Keratinocyte (primary cell): ENCODE measurements around the gene ANKRD55. TPM values are rescaled to one million over a fixed set of nuclear protein-coding genes. Genes with fewer than 3 reads are reported as not detected.

Source experiments
- DNase-seq: peaks from one replicate; pipeline ENCODE4 v3.0.0-alpha.2; 2011; ENCODE audit warnings: low read depth, missing footprints, low spot score
- FAIRE-seq: peaks from 2 replicates; lab custom pipeline; 2011; peaks lifted over from hg19 to GRCh38; lab: Jason Lieb, UNC
- H2AFZ ChIP-seq: 2 replicates; pipeline ENCODE4 v1.6.0; 2012; ENCODE audit warnings: low read length, control low read depth, inconsistent platforms; ENCODE audit not compliant: control insufficient read depth
- H3K27ac ChIP-seq: 2 replicates; pipeline ENCODE4 v1.5.1; 2011; ENCODE audit warnings: low read length; ENCODE audit not compliant: control insufficient read depth, insufficient read depth
- H3K27me3 ChIP-seq: 3 replicates; pipeline ENCODE4 v1.6.0; 2011; ENCODE audit warnings: low read length; ENCODE audit not compliant: control insufficient read depth, insufficient read depth; ENCODE audit errors: extremely low read depth
- H3K36me3 ChIP-seq, 2 experiments: 2 replicates in 1 of 2; 3 replicates in 1 of 2; pipeline ENCODE4 v1.5.1; 2011; ENCODE audit warnings: low read length in 2 of 2, mild to moderate bottlenecking in 1 of 2; ENCODE audit not compliant: control insufficient read depth in 2 of 2, insufficient read depth in 2 of 2; ENCODE audit errors: extremely low read depth in 1 of 2
- H3K4me1 ChIP-seq: 3 replicates; pipeline ENCODE4 v1.5.1; 2011; ENCODE audit warnings: low read length; ENCODE audit not compliant: control insufficient read depth, insufficient read depth; ENCODE audit errors: extremely low read depth
- H3K4me2 ChIP-seq: 3 replicates; pipeline ENCODE4 v1.6.0; 2011; ENCODE audit warnings: low read depth, low read length; ENCODE audit not compliant: control insufficient read depth, insufficient read depth; ENCODE audit errors: extremely low read depth
- H3K4me3 ChIP-seq, 3 experiments: fragments of 200-600 bp in 1 of 3; sonication (generic) in 1 of 3; 2 replicates in 2 of 3; 3 replicates in 1 of 3; pipeline ENCODE4 v1.5.1; 2011 to 2016; ENCODE audit warnings: low read length in 3 of 3, mild to moderate bottlenecking in 3 of 3, control low read depth in 2 of 3, inconsistent platforms in 1 of 3, low read depth in 1 of 3, mixed read lengths in 1 of 3, mixed run types in 1 of 3, moderate library complexity in 1 of 3; ENCODE audit not compliant: control insufficient read depth in 2 of 3, insufficient read depth in 2 of 3; ENCODE audit errors: extremely low read depth in 1 of 3
- H3K79me2 ChIP-seq: 2 replicates; pipeline ENCODE4 v1.6.0; 2012; ENCODE audit warnings: low read length; ENCODE audit not compliant: control insufficient read depth, insufficient read depth
- H3K9ac ChIP-seq: 3 replicates; pipeline ENCODE4 v1.6.0; 2011; ENCODE audit warnings: low read length; ENCODE audit not compliant: control insufficient read depth, insufficient read depth; ENCODE audit errors: extremely low read depth
- H3K9me1 ChIP-seq: 3 replicates; pipeline ENCODE4 v1.6.0; 2011; ENCODE audit warnings: low read length; ENCODE audit not compliant: control insufficient read depth, insufficient read depth; ENCODE audit errors: extremely low read depth
- H3K9me3 ChIP-seq: 2 replicates; pipeline ENCODE4 v1.5.1; 2012; ENCODE audit warnings: low read depth, low read length; ENCODE audit not compliant: control insufficient read depth
- H4K20me1 ChIP-seq: 3 replicates; pipeline ENCODE4 v1.6.0; 2011; ENCODE audit warnings: low read length; ENCODE audit not compliant: control insufficient read depth, insufficient read depth; ENCODE audit errors: extremely low read depth
- EZH2 ChIP-seq: IDR thresholded peaks from one replicate; pipeline ENCODE4 v1.6.1; 2012; ENCODE audit warnings: inconsistent platforms, mild to moderate bottlenecking, low read length, moderate library complexity
- dilution Hi-C: fragments of 300-500 bp; cut with MboI; formaldehyde crosslinking; loops from one replicate; pipeline ENCODE4 v1.7.0; 2020; ENCODE audit warnings: low sequenced_read_pairs; ENCODE audit not compliant: extremely low pct_ligation_motif_present
- polyA plus RNA-seq, 5 experiments: library from polyadenylated mRNA; depleted of rRNA in 3 of 5; stranded (reverse) in 3 of 5; stranded (forward) in 1 of 5; unstranded in 1 of 5; fragments of >200 nt; gene quantifications; 1 replicate in 1 of 5; 2 replicates in 3 of 5; 3 replicates in 1 of 5; pipeline versions ENCODE4 v1.2.1 to v1.2.3, GENCODE V29; 2011 to 2012; ENCODE audit warnings: missing spikeins in 2 of 5, low read depth in 1 of 5, low replicate concordance in 1 of 5
- TF ChIP-seq, protein P1 (sequence below), 3 experiments: IDR thresholded peaks in 1 of 3; conservative IDR thresholded peaks in 1 of 3; optimal IDR thresholded peaks in 1 of 3; 2 replicates in 2 of 3; 3 replicates in 1 of 3; pipeline versions ENCODE3 to v1.5.1; 2011; ENCODE audit warnings: low read length in 3 of 3, mild to moderate bottlenecking in 3 of 3, moderate library complexity in 2 of 3, control low read depth in 1 of 3, inconsistent platforms in 1 of 3; ENCODE audit not compliant: insufficient read depth in 2 of 3; ENCODE audit errors: extremely low read depth in 1 of 3

ANKRD55 gene
- polyA plus RNA-seq, 1 donor (not counting 4 experiments of a cell fraction or from before 2014, with no cell fraction given): not detected

DNA sequence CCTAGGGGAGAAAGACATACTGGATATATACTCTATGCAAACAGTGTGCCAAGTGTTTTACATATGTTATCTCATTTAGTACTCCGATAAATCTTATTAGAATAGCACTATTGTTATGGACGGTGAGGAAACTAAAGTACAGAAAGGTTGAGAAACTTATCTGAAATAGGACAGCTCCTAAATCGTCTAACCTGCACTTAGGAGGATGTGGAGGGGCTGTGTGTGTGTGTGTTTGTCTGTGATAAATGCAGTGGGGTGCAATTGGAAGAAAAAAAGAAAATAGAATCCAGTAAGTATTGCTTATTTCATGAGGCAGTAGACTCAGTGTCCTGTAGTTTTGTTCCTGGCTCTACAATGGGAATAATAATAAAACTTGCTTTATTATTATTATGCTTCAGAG is 131.9 kb downstream of the ANKRD55 start:
- H3K27me3 ChIP-seq: peaks cover 4% of the 10 kb centered on the region
- dilution Hi-C loops: no loop called here
- H4K20me1 ChIP-seq: no peaks in the 10 kb centered on the region
- no peak for DNase-seq
- H3K4me3 ChIP-seq: no peak overlapping the region
- H3K27ac ChIP-seq: no peak overlapping the region
- no peak for FAIRE-seq
- H3K9me1 ChIP-seq: no peaks in the 10 kb centered on the region
- no peak overlapping the region for H2AFZ ChIP-seq
- no peaks in the 10 kb centered on the region for H3K36me3 ChIP-seq
- no peak overlapping the region for H3K9ac ChIP-seq
- no peak overlapping the region for H3K4me2 ChIP-seq
- no peaks in the 10 kb centered on the region for H3K9me3 ChIP-seq
- no peaks in the 10 kb centered on the region for H3K79me2 ChIP-seq
- H3K4me1 ChIP-seq: peaks cover 8% of the 10 kb centered on the region
- TF ChIP-seq, protein P1, sequence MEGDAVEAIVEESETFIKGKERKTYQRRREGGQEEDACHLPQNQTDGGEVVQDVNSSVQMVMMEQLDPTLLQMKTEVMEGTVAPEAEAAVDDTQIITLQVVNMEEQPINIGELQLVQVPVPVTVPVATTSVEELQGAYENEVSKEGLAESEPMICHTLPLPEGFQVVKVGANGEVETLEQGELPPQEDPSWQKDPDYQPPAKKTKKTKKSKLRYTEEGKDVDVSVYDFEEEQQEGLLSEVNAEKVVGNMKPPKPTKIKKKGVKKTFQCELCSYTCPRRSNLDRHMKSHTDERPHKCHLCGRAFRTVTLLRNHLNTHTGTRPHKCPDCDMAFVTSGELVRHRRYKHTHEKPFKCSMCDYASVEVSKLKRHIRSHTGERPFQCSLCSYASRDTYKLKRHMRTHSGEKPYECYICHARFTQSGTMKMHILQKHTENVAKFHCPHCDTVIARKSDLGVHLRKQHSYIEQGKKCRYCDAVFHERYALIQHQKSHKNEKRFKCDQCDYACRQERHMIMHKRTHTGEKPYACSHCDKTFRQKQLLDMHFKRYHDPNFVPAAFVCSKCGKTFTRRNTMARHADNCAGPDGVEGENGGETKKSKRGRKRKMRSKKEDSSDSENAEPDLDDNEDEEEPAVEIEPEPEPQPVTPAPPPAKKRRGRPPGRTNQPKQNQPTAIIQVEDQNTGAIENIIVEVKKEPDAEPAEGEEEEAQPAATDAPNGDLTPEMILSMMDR (optimal IDR thresholded peaks at IDR 0.05 in 1 of 3, IDR thresholded peaks at IDR 0.05 in 1 of 3, conservative IDR thresholded peaks at IDR 0.05 in 1 of 3; ENCODE audit: extremely low read depth in 1 of 3, insufficient read depth in 2 of 3, low read length in 3 of 3): no peak
- no peak for TF ChIP-seq EZH2

DNA sequence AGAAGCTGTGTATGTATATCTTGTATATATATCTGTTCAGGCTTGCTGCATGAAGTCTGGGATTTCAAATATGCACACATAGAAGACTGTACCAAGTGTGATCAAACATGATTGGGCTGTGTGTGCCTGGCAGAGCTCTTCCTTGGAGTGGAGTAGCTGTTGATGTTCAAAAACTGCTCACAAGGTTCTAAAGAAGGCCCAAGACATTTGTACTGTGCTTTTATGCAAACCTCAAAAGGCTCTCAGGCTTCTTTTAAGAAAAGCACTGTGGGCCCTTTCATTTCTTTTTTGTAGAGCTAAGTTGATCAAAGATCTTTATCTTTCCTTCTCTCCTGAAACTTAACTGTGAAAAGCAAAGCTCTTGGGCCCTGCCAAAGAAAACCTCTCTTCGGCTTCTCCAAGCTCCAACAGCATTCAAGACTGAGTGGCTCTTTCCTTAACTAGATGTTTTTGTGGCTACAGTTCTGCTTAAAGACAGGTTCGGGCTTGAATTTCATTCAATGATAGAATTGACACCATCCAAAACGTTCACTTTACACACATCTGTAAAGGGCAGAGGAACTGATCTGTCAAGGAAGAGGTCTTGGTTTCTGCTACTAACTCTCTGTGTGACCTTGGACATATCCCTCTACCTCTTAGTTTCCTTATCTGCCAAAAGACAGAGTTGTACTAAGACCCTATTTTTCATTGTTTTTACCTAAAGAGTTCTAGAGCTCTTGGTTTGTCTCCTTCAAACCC is 132.5 kb downstream of the ANKRD55 start:
- dilution Hi-C loops: no loop called here
- Histone ChIP-seq H3K4me1 (peaks cover 8% of the 10 kb centered on the region), H4K20me1 (no peaks in the 10 kb centered on the region), H3K27me3 (peaks cover 4% of the 10 kb centered on the region), H2AFZ (peak overlapping the region; percentile 25), H3K4me3 (no peak overlapping the region), H3K9me1 (no peaks in the 10 kb centered on the region), H3K36me3 (no peaks in the 10 kb centered on the region), H3K27ac (no peak overlapping the region), H3K9me3 (no peaks in the 10 kb centered on the region), H3K9ac (no peak overlapping the region), H3K79me2 (no peaks in the 10 kb centered on the region), H3K4me2 (peak overlapping the region; percentile 29)
- TF ChIP-seq, protein P1 (optimal IDR thresholded peaks at IDR 0.05 in 1 of 3, IDR thresholded peaks at IDR 0.05 in 1 of 3, conservative IDR thresholded peaks at IDR 0.05 in 1 of 3; ENCODE audit: extremely low read depth in 1 of 3, insufficient read depth in 2 of 3, low read length in 3 of 3): no peak
- TF ChIP-seq EZH2: no peak
- FAIRE-seq (peak; percentile 48), DNase-seq (no peak)
